ENCODE results near the gene PDE4D. TPM values are rescaled to one million over a fixed set of nuclear protein-coding genes. Genes with fewer than 3 reads are reported as not detected.

Gene PDE4D
- total and polyA plus RNA-seq, 10 of the 15 experiments (the other 5 are each of a cell fraction or from before 2014, with no cell fraction given) = 0.87 to 4.1 (median 2.2) TPM

GRCh38 chr5:59264639-59265245 is 628.8 kb downstream of the PDE4D start:
- H3K79me2 ChIP-seq (ENCODE audit: control insufficient read depth, insufficient read depth, low read length) = no peaks in the 10 kb centered on the region
- CTCF ChIA-PET = interaction anchor here (1.0 to 1.6 kb wide), 3 partner anchors 14 to 71 kb away, joined by 3 read pairs; no protein-coding TSS in a partner anchor

More at GRCh38 chr5:59264639-59265245, 628.8 kb downstream of the PDE4D start:
- no peak overlapping the region for H3K4me2 ChIP-seq (ENCODE audit: control insufficient read depth, insufficient read depth)
- H2AFZ ChIP-seq (ENCODE audit: control insufficient read depth, low read depth, low read length) = no peak overlapping the region
- SMC1A ChIA-PET (ENCODE audit: uncharacterized antibody, unreplicated experiment) = interaction anchor here (1.0 to 1.5 kb wide), 3 partner anchors 9 to 18 kb away, joined by 3 to 5 read pairs (median 3); no protein-coding TSS in a partner anchor
- no peak overlapping the region for H3K4me3 ChIP-seq
- no peaks in the 10 kb centered on the region for H3K36me3 ChIP-seq (ENCODE audit: control insufficient read depth in 2 of 2, insufficient read depth in 2 of 2, low read length in 1 of 2)
- WGBS (ENCODE audit: insufficient coverage, insufficient replicate concordance, low lambda C conversion rate, missing lambda C conversion rate) = 9% methylated on average over 4 of the region's 4 CpGs
- RAD21 ChIA-PET (ENCODE audit: unreplicated experiment) = interaction anchor here (1.0 kb wide), 1 partner anchor 11 kb away, joined by 3 read pairs; no protein-coding TSS in a partner anchor
- H4K20me1 ChIP-seq (ENCODE audit: control insufficient read depth, insufficient read depth) = no peaks in the 10 kb centered on the region
- H3K9me3 ChIP-seq (replicated peaks; ENCODE audit: control insufficient read depth, insufficient read depth, low read length) = no peaks in the 10 kb centered on the region
- no peak overlapping the region for H3K27ac ChIP-seq (ENCODE audit: control insufficient read depth, insufficient read depth)
- no peaks in the 10 kb centered on the region; a peak in 1 of 4 replicates for H3K27me3 ChIP-seq (replicated peaks in 1 of 2; ENCODE audit: control insufficient read depth in 2 of 2, insufficient read depth in 2 of 2, low read length in 1 of 2)
- in situ Hi-C loops (cut with MboI) (no loop called here), intact Hi-C loops (cut with micrococcal nuclease; ENCODE audit: unreplicated experiment) (no loop called here)
- no peak for TF ChIP-seq TBL1XR1 (IDR thresholded peaks at IDR 0.05; ENCODE audit: low read depth, low read length)
- no peak for TF ChIP-seq CBFB (IDR thresholded peaks at IDR 0.05; ENCODE audit: low read depth)
- no peak for TF ChIP-seq GATAD2B (conservative IDR thresholded peaks at IDR 0.05; ENCODE audit: low read depth)
- TF ChIP-seq RB1 (IDR thresholded peaks at IDR 0.05; ENCODE audit: borderline replicate concordance) = no peak
- TF ChIP-seq ZBTB11 (CRISPR knock-in tag; IDR thresholded peaks at IDR 0.05) = no peak
- TF ChIP-seq SKIL (IDR thresholded peaks at IDR 0.05; ENCODE audit: low read depth, poor library complexity, severe bottlenecking) = no peak
- TF ChIP-seq FOXM1 (IDR thresholded peaks at IDR 0.05; ENCODE audit: low read depth, low read length) = no peak
- TF ChIP-seq HCFC1 (IDR thresholded peaks at IDR 0.05; ENCODE audit: low read length) = no peak
- no peak for TF ChIP-seq POU2F2 (IDR thresholded peaks at IDR 0.05; ENCODE audit: borderline replicate concordance, low read depth, low read length)
- TF ChIP-seq POLR2A (IDR thresholded peaks at IDR 0.05; ENCODE audit: low read depth, low read length) = no peak
- no peak for TF ChIP-seq FOS (IDR thresholded peaks at IDR 0.05; ENCODE audit: borderline replicate concordance, extremely low read depth, insufficient read length)
- no peak for TF ChIP-seq TARDBP (IDR thresholded peaks at IDR 0.05; ENCODE audit: borderline replicate concordance)
- no peak for TF ChIP-seq CBX5 (IDR thresholded peaks at IDR 0.05; ENCODE audit: low read depth)
- no peak for TF ChIP-seq BRCA1 (IDR thresholded peaks at IDR 0.05; ENCODE audit: low read depth, low read length)
- no peak for TF ChIP-seq KLF5 (IDR thresholded peaks at IDR 0.05; ENCODE audit: partially characterized antibody)
- TF ChIP-seq MLLT1 (IDR thresholded peaks at IDR 0.05) = no peak
- TF ChIP-seq HDGF (IDR thresholded peaks at IDR 0.05) = no peak
- TF ChIP-seq TCF3 (IDR thresholded peaks at IDR 0.05; ENCODE audit: borderline replicate concordance, insufficient read depth, low read depth, low read length) = no peak
- no peak for TF ChIP-seq JUNB (IDR thresholded peaks at IDR 0.05)
- FAIRE-seq (no peak), ATAC-seq (no peak), DNase-seq (ENCODE audit: low read depth, low spot score) (no peak)
- POLR2A ChIA-PET = no interaction called here
- H3K4me1 ChIP-seq (ENCODE audit: control insufficient read depth, insufficient read depth, low read length) = no peaks in the 10 kb centered on the region
- BruUV-seq (replicated peaks) = no TSS peak
- no peak overlapping the region for H3K9ac ChIP-seq (ENCODE audit: control insufficient read depth, insufficient read depth, low read length)

All from GM12878 (cell line).